ENCODE data around the gene SDCCAG8.

GRCh38 chr1:243216741-243217140 is 39.1 kb upstream of the SDCCAG8 start:
- TF ChIP-seq, protein P1, sequence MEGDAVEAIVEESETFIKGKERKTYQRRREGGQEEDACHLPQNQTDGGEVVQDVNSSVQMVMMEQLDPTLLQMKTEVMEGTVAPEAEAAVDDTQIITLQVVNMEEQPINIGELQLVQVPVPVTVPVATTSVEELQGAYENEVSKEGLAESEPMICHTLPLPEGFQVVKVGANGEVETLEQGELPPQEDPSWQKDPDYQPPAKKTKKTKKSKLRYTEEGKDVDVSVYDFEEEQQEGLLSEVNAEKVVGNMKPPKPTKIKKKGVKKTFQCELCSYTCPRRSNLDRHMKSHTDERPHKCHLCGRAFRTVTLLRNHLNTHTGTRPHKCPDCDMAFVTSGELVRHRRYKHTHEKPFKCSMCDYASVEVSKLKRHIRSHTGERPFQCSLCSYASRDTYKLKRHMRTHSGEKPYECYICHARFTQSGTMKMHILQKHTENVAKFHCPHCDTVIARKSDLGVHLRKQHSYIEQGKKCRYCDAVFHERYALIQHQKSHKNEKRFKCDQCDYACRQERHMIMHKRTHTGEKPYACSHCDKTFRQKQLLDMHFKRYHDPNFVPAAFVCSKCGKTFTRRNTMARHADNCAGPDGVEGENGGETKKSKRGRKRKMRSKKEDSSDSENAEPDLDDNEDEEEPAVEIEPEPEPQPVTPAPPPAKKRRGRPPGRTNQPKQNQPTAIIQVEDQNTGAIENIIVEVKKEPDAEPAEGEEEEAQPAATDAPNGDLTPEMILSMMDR (IDR thresholded peaks at IDR 0.05) = no peak
- TF ChIP-seq POLR2A (IDR thresholded peaks at IDR 0.05) = no peak

Measured in body of pancreas (tissue), 4 donors.